HG02884 (cell line): ENCODE results near the gene KLHL22.
"Not testable (repeated sequence)": the region's sequence is repeated elsewhere in the genome, so short reads cannot be mapped to it uniquely, and the experiment has no call there.

ENCODE experiments used
- ATAC-seq: cut with Tn5 transposase; IDR thresholded peaks from one replicate; pipeline ENCODE4 v1.9.1; 2021; ENCODE audit warnings: mild to moderate bottlenecking, moderate library complexity; ENCODE audit not compliant: unreplicated experiment

Gene KLHL22

GRCh38 chr22:20494978-20495860, at the start of gene KLHL22:
Gene KLHL22 (minus strand): TSS chr22:20495795. CDS start chr22:20489211, 6,584 bp downstream.
- peak; percentile 30 for ATAC-seq

GRCh38 chr22:20545318-20545634, 49.7 kb upstream of the KLHL22 start:
- not testable (repeated sequence) for ATAC-seq

- ATAC-seq, result no peak
Observed at GRCh38 chr22:20542736-20543135, 47.1 kb upstream of the KLHL22 start.

- no peak for ATAC-seq
Observed at GRCh38 chr22:20542055-20542454, 46.5 kb upstream of the KLHL22 start.

- not testable (repeated sequence) for ATAC-seq
Observed at GRCh38 chr22:20538875-20539274, 43.3 kb upstream of the KLHL22 start.

GRCh38 chr22:20537983-20538382, 42.4 kb upstream of the KLHL22 start:
- no peak for ATAC-seq

GRCh38 chr22:20537325-20537756, 41.7 kb upstream of the KLHL22 start:
- no peak for ATAC-seq

- no peak for ATAC-seq
Observed at GRCh38 chr22:20536590-20537324, 41.2 kb upstream of the KLHL22 start.

GRCh38 chr22:20533879-20534265, 38.3 kb upstream of the KLHL22 start:
- ATAC-seq, result no peak

GRCh38 chr22:20533095-20533878, 37.7 kb upstream of the KLHL22 start:
- ATAC-seq, result no peak

- no peak for ATAC-seq
Observed at GRCh38 chr22:20532256-20532993, 36.8 kb upstream of the KLHL22 start.

GRCh38 chr22:20531404-20532201, 36.0 kb upstream of the KLHL22 start:
- no peak for ATAC-seq

- no peak for ATAC-seq
Observed at GRCh38 chr22:20531154-20531403, 35.5 kb upstream of the KLHL22 start.

GRCh38 chr22:20530368-20531153, 35.0 kb upstream of the KLHL22 start:
- no peak for ATAC-seq

GRCh38 chr22:20528405-20528978, 32.9 kb upstream of the KLHL22 start:
- ATAC-seq, result no peak

GRCh38 chr22:20526628-20527355, 31.2 kb upstream of the KLHL22 start:
- no peak for ATAC-seq

GRCh38 chr22:20526305-20526627, 30.7 kb upstream of the KLHL22 start:
- ATAC-seq, result no peak

- no peak for ATAC-seq
Observed at GRCh38 chr22:20525048-20525447, 29.5 kb upstream of the KLHL22 start.
